ENCODE measurements around the gene PIP4K2A.

PIP4K2A gene

GRCh38 chr10:22610610-22611009, 103.8 kb downstream of the PIP4K2A start:
- H3K4me3 ChIP-seq (ENCODE audit: low read length), result no peak overlapping the region
- H3K4me1 ChIP-seq (ENCODE audit: insufficient read depth, low read length), result peaks cover under 1% of the 10 kb centered on the region
- H3K27me3 ChIP-seq (ENCODE audit: insufficient read depth, low read length), result no peaks in the 10 kb centered on the region
- H3K9me3 ChIP-seq (ENCODE audit: low read length), result peaks cover 6% of the 10 kb centered on the region
- no peak overlapping the region for H2AFZ ChIP-seq (ENCODE audit: low read depth, low read length)
- H3K36me3 ChIP-seq (ENCODE audit: insufficient read depth, low read length), result peaks cover 6% of the 10 kb centered on the region

- no peaks in the 10 kb centered on the region for H3K4me1 ChIP-seq (ENCODE audit: insufficient read depth, low read length)
- H3K36me3 ChIP-seq (ENCODE audit: insufficient read depth, low read length), result peaks cover 6% of the 10 kb centered on the region
- H2AFZ ChIP-seq (ENCODE audit: low read depth, low read length), result no peak overlapping the region
- no peaks in the 10 kb centered on the region for H3K27me3 ChIP-seq (ENCODE audit: insufficient read depth, low read length)
- H3K9me3 ChIP-seq (ENCODE audit: low read length), result peaks cover 6% of the 10 kb centered on the region
- H3K4me3 ChIP-seq (ENCODE audit: low read length), result no peak overlapping the region
Observed at GRCh38 chr10:22609719-22610465, 104.5 kb downstream of the PIP4K2A start.

- H3K4me3 ChIP-seq (ENCODE audit: low read length), result no peak overlapping the region
- H3K36me3 ChIP-seq (ENCODE audit: insufficient read depth, low read length), result peaks cover 6% of the 10 kb centered on the region
- no peaks in the 10 kb centered on the region for H3K27me3 ChIP-seq (ENCODE audit: insufficient read depth, low read length)
- no peaks in the 10 kb centered on the region for H3K4me1 ChIP-seq (ENCODE audit: insufficient read depth, low read length)
- no peak overlapping the region for H2AFZ ChIP-seq (ENCODE audit: low read depth, low read length)
- peaks cover 6% of the 10 kb centered on the region for H3K9me3 ChIP-seq (ENCODE audit: low read length)
Observed at GRCh38 chr10:22609251-22609650, 105.1 kb downstream of the PIP4K2A start.

- Histone ChIP-seq H3K9me3 (ENCODE audit: low read length) (peaks cover 6% of the 10 kb centered on the region), H3K4me3 (ENCODE audit: low read length) (no peak overlapping the region), H3K4me1 (ENCODE audit: insufficient read depth, low read length) (no peaks in the 10 kb centered on the region), H2AFZ (ENCODE audit: low read depth, low read length) (no peak overlapping the region), H3K27me3 (ENCODE audit: insufficient read depth, low read length) (no peaks in the 10 kb centered on the region), H3K36me3 (ENCODE audit: insufficient read depth, low read length) (peaks cover 6% of the 10 kb centered on the region)
Observed at GRCh38 chr10:22607261-22607660, 107.1 kb downstream of the PIP4K2A start.

GRCh38 chr10:22606164-22606614, 108.2 kb downstream of the PIP4K2A start:
- H3K27me3 ChIP-seq (ENCODE audit: insufficient read depth, low read length), result no peaks in the 10 kb centered on the region
- no peak overlapping the region for H3K4me3 ChIP-seq (ENCODE audit: low read length)

DNA sequence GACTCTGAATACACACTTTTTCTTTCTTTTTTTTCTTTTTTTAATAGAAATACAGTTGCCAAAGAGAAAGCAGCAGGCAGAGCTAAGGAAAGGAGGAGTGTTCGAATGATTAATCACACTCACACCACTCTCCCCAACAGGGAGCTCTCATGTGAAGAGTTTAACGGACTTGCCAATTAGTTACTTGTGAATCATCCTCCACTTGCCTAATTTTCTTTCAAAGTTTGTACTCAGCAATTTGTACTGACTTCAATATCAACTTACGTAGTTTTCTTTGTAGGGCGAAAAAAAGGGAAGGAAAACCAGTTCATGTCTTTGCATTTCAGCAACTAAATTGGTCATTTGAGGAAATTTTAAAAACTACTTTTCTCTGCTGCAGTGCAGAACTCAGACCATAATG, 109.2 kb downstream of the PIP4K2A start:
- Histone ChIP-seq H3K36me3 (ENCODE audit: insufficient read depth, low read length) (peaks cover 6% of the 10 kb centered on the region), H2AFZ (ENCODE audit: low read depth, low read length) (no peak overlapping the region), H3K4me1 (ENCODE audit: insufficient read depth, low read length) (no peaks in the 10 kb centered on the region), H3K9me3 (ENCODE audit: low read length) (peaks cover 5% of the 10 kb centered on the region), H3K4me3 (ENCODE audit: low read length) (no peak overlapping the region), H3K27me3 (ENCODE audit: insufficient read depth, low read length) (no peaks in the 10 kb centered on the region)

More at GRCh38 chr10:22606164-22606614, 108.2 kb downstream of the PIP4K2A start:
- H3K36me3 ChIP-seq (ENCODE audit: insufficient read depth, low read length), result peaks cover 6% of the 10 kb centered on the region
- H2AFZ ChIP-seq (ENCODE audit: low read depth, low read length), result no peak overlapping the region
- peaks cover 5% of the 10 kb centered on the region for H3K9me3 ChIP-seq (ENCODE audit: low read length)
- H3K4me1 ChIP-seq (ENCODE audit: insufficient read depth, low read length), result no peaks in the 10 kb centered on the region

- Histone ChIP-seq H3K36me3 (ENCODE audit: insufficient read depth, low read length) (peaks cover 6% of the 10 kb centered on the region), H3K4me3 (ENCODE audit: low read length) (no peak overlapping the region), H3K9me3 (ENCODE audit: low read length) (peaks cover 3% of the 10 kb centered on the region), H3K27me3 (ENCODE audit: insufficient read depth, low read length) (no peaks in the 10 kb centered on the region), H2AFZ (ENCODE audit: low read depth, low read length) (no peak overlapping the region), H3K4me1 (ENCODE audit: insufficient read depth, low read length) (no peaks in the 10 kb centered on the region)
Observed at GRCh38 chr10:22604344-22605126, 109.8 kb downstream of the PIP4K2A start.

DNA sequence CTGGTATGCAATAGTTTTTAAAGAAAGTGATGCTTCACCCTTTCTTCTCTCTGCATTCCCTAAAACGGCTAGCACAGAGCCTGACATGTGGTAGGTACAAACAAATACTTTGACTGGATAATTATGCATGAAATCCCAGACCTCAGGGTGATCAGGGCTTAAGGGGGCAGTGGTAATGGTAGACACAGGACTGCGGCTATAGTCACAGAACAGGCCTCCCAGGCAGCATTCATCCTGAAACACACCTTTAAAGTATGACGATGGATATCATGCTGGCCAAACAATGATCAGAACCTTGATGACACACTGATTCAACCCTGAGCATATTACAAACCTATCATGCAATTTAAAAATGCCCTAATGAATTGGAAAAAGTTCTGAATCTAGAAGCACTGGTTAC, 110.8 kb downstream of the PIP4K2A start:
- peaks cover 3% of the 10 kb centered on the region for H3K9me3 ChIP-seq (ENCODE audit: low read length)
- H3K36me3 ChIP-seq (ENCODE audit: insufficient read depth, low read length), result peaks cover 6% of the 10 kb centered on the region
- no peaks in the 10 kb centered on the region for H3K27me3 ChIP-seq (ENCODE audit: insufficient read depth, low read length)
- H3K4me3 ChIP-seq (ENCODE audit: low read length), result no peak overlapping the region
- H2AFZ ChIP-seq (ENCODE audit: low read depth, low read length), result no peak overlapping the region
- H3K4me1 ChIP-seq (ENCODE audit: insufficient read depth, low read length), result no peaks in the 10 kb centered on the region

DNA sequence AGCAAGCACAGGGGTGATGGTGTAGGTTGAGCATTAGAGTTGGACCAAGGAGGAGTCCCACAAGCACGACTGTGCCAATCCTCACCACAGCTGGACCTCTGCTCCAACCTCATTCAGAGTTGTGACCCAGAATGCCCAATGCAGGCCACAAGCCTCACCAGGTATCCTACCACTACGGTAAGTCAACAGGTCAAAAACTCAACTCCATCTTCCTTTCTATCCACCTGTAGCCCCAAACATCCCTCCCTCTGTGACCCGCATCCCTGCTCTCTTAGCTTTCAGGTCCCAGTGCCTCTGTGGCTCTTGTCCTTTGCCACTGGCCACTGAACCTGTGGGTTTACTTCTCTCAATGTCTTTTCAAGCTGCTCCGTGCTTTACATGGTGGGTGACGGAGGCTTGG, 112.8 kb downstream of the PIP4K2A start:
- no peak overlapping the region for H3K4me3 ChIP-seq (ENCODE audit: low read length)
- H3K36me3 ChIP-seq (ENCODE audit: insufficient read depth, low read length), result no peaks in the 10 kb centered on the region
- no peaks in the 10 kb centered on the region for H3K9me3 ChIP-seq (ENCODE audit: low read length)

DNA sequence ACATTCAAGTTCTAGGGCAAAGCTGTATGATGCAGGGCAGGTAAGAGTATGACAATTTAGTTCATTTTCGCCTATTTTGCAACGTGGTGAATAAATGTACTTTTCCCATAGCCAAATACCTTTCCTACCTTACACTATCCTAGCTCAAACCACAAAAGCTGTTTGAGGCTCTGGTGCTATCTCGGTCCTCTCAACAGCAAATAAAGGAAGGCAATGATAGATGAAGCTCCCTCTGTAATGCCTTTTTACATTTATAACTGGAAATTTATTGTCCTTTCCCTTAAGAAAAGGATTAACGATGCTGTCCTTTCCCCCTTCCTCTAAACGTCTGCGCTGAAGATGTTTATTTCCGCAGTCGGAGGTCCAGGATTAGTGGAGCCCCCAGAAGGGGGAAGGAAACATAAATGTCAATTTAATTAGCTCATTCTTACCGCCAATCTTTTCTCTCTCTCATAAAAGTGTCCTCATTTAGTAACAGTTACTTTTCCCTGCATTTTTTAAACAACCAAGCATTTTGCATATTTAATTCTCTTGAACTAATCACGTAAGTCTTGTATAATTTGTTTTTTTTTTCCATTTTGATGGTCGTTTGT, 114.6 kb downstream of the PIP4K2A start:
- no peaks in the 10 kb centered on the region for H3K27me3 ChIP-seq (ENCODE audit: insufficient read depth, low read length)
- H2AFZ ChIP-seq (ENCODE audit: low read depth, low read length), result no peak overlapping the region
- H3K4me1 ChIP-seq (ENCODE audit: insufficient read depth, low read length), result peaks cover 2% of the 10 kb centered on the region
- H3K9me3 ChIP-seq (ENCODE audit: low read length), result no peaks in the 10 kb centered on the region
- H3K4me3 ChIP-seq (ENCODE audit: low read length), result no peak overlapping the region
- H3K36me3 ChIP-seq (ENCODE audit: insufficient read depth, low read length), result no peaks in the 10 kb centered on the region

More for the DNA sequence above, 112.8 kb downstream of the PIP4K2A start:
- Histone ChIP-seq H2AFZ (ENCODE audit: low read depth, low read length) (no peak overlapping the region), H3K4me1 (ENCODE audit: insufficient read depth, low read length) (no peaks in the 10 kb centered on the region), H3K27me3 (ENCODE audit: insufficient read depth, low read length) (no peaks in the 10 kb centered on the region)

- Histone ChIP-seq H2AFZ (ENCODE audit: low read depth, low read length) (no peak overlapping the region), H3K27me3 (ENCODE audit: insufficient read depth, low read length) (no peaks in the 10 kb centered on the region), H3K36me3 (ENCODE audit: insufficient read depth, low read length) (no peaks in the 10 kb centered on the region), H3K9me3 (ENCODE audit: low read length) (no peaks in the 10 kb centered on the region), H3K4me1 (ENCODE audit: insufficient read depth, low read length) (peaks cover 2% of the 10 kb centered on the region), H3K4me3 (ENCODE audit: low read length) (no peak overlapping the region)
Observed at GRCh38 chr10:22599048-22599561, 115.3 kb downstream of the PIP4K2A start.

DNA sequence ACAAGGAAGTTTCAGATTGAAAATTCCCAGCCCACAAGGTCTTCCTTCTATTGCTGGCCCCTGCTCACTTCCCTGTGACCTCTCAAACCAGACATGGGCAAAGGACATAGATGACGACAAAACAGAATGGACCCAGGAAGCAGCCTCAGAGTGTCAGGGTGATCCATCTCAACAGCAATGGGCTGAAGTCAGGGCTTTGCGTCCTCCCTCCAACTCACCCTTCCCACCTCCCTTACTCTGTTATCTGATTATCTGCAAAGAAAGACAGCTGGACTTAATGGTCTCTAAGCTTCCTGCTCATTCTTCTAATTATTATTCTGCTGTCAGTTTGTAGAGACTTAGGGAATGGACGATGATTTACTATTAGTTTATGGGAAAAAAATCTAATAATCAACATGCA, 115.9 kb downstream of the PIP4K2A start:
- Histone ChIP-seq H3K36me3 (ENCODE audit: insufficient read depth, low read length) (no peaks in the 10 kb centered on the region), H3K4me1 (ENCODE audit: insufficient read depth, low read length) (peaks cover 2% of the 10 kb centered on the region), H3K27me3 (ENCODE audit: insufficient read depth, low read length) (no peaks in the 10 kb centered on the region), H2AFZ (ENCODE audit: low read depth, low read length) (no peak overlapping the region), H3K4me3 (ENCODE audit: low read length) (no peak overlapping the region), H3K9me3 (ENCODE audit: low read length) (no peaks in the 10 kb centered on the region)

GRCh38 chr10:22597138-22597537, 117.2 kb downstream of the PIP4K2A start:
- Histone ChIP-seq H3K4me1 (ENCODE audit: insufficient read depth, low read length) (peaks cover 2% of the 10 kb centered on the region), H3K27me3 (ENCODE audit: insufficient read depth, low read length) (no peaks in the 10 kb centered on the region), H3K36me3 (ENCODE audit: insufficient read depth, low read length) (no peaks in the 10 kb centered on the region), H3K4me3 (ENCODE audit: low read length) (no peak overlapping the region), H3K9me3 (ENCODE audit: low read length) (no peaks in the 10 kb centered on the region), H2AFZ (ENCODE audit: low read depth, low read length) (no peak overlapping the region)
